GM11168 (cell line): ENCODE results near the gene ZGLP1.

Experiments used
- in situ Hi-C: fragments of 300-500 bp; cut with MboI; formaldehyde crosslinking; loops from one replicate; pipeline ENCODE4 v1.12.0; 2022; ENCODE audit warnings: low sequenced_read_pairs; ENCODE audit not compliant: unreplicated experiment

Gene ZGLP1

GRCh38 chr19:10256970-10257615, 52.5 kb downstream of the ZGLP1 start:
- in situ Hi-C loops: no loop called here

GRCh38 chr19:10256551-10256950, 53.1 kb downstream of the ZGLP1 start:
- in situ Hi-C loops: no loop called here

DNA sequence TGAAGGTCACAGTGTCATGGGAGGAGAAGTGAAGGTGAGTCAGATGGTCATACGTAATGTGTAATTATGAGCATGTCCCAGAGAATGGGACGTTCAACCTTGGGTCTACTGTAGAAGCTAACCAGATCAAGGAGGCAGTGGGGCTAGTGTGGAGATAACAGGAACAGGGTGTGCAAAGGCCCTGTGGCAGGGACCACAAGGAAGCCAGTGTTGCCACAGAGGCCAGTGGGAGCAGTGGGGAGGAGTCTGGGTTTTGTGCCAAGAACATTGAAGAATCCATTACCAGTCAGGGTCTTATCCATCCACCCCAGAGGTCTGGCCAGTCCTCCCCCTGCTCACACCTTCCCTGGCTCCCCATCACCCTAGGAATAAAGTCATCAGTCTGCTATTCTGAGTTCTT, 54.3 kb downstream of the ZGLP1 start:
- in situ Hi-C loops: no loop called here
